ENCODE data around the gene ABCB1. TPM values are rescaled to one million over a fixed set of nuclear protein-coding genes. Genes with fewer than 3 reads are reported as not detected.

The ABCB1 gene
- total and polyA plus RNA-seq, 2 donors (not counting 3 experiments of a cell fraction or from before 2014, with no cell fraction given) = 7.1 to 7.5 TPM

GRCh38 chr7:87648316-87648715 lies 47.6 kb upstream of the ABCB1 start:
- Histone ChIP-seq H3K4me2 (ENCODE audit: insufficient read depth, low read length) (no peak overlapping the region), H4K20me1 (replicated peaks; ENCODE audit: control insufficient read depth, extremely low read depth, insufficient read depth, low read length) (no peaks in the 10 kb centered on the region), H3K27me3 (ENCODE audit: control insufficient read depth in 2 of 2, insufficient read depth in 2 of 2, low read length in 2 of 2) (no peaks in the 10 kb centered on the region), H3K9ac (replicated peaks; ENCODE audit: extremely low read depth, insufficient read depth, low read length) (no peak overlapping the region), H3K4me3 (replicated peaks in 1 of 3; ENCODE audit: insufficient read depth in 1 of 3, low read depth in 1 of 3, low read length in 3 of 3) (no peak overlapping the region), H3K27ac (ENCODE audit: insufficient read depth, low read depth, low read length) (no peak overlapping the region), H2AFZ (ENCODE audit: low read depth, low read length) (no peak overlapping the region), H3K9me3 (replicated peaks; ENCODE audit: control insufficient read depth, insufficient read depth, low read length) (no peaks in the 10 kb centered on the region), H3K79me2 (ENCODE audit: control insufficient read depth, insufficient read depth, low read length) (no peaks in the 10 kb centered on the region), H3K4me1 (ENCODE audit: control insufficient read depth, extremely low read depth, insufficient read depth, low read length) (peaks cover 22% of the 10 kb centered on the region), H3K9me1 (replicated peaks; ENCODE audit: control insufficient read depth, extremely low read depth, insufficient read depth, low read length) (no peaks in the 10 kb centered on the region), H3K36me3 (ENCODE audit: control insufficient read depth in 2 of 2, extremely low read depth in 1 of 2, insufficient read depth in 2 of 2, low read length in 2 of 2) (no peaks in the 10 kb centered on the region)
- dilution Hi-C loops (cut with MboI; ENCODE audit: extremely low pct_ligation_motif_present, low sequenced_read_pairs) (no loop called here), intact Hi-C loops (cut with micrococcal nuclease) (loop anchor here (10.0 kb wide), 1 partner anchor 494 kb away; the partner anchor contains the start of gene DMTF1)
- FAIRE-seq (no peak), DNase-seq (ENCODE audit: low read depth, low spot score) (peak; percentile 36)
- TF ChIP-seq GATA2 (IDR thresholded peaks at IDR 0.05; ENCODE audit: insufficient read depth, insufficient read length, low read depth, low read length) (no peak), POLR2AphosphoS5 (IDR thresholded peaks at IDR 0.05; ENCODE audit: insufficient read depth, low read depth, low read length) (no peak), POLR2A (IDR thresholded peaks at IDR 0.05; ENCODE audit: low read depth, low read length) (no peak), MAX (IDR thresholded peaks at IDR 0.05; ENCODE audit: insufficient read depth, insufficient read length) (no peak)
- ChIA-PET CTCF (no interaction called here), POLR2A (no interaction called here)
- no TSS peak for BruUV-seq (replicated peaks)

GRCh38 chr7:87645446-87645845 lies 44.8 kb upstream of the ABCB1 start:
- Histone ChIP-seq H3K79me2 (ENCODE audit: control insufficient read depth, insufficient read depth, low read length) (no peaks in the 10 kb centered on the region), H3K9ac (replicated peaks; ENCODE audit: extremely low read depth, insufficient read depth, low read length) (no peak overlapping the region), H4K20me1 (replicated peaks; ENCODE audit: control insufficient read depth, extremely low read depth, insufficient read depth, low read length) (no peaks in the 10 kb centered on the region), H3K4me3 (replicated peaks in 1 of 3; ENCODE audit: insufficient read depth in 1 of 3, low read depth in 1 of 3, low read length in 3 of 3) (no peak overlapping the region), H2AFZ (ENCODE audit: low read depth, low read length) (peak overlapping the region; percentile 16), H3K9me3 (replicated peaks; ENCODE audit: control insufficient read depth, insufficient read depth, low read length) (no peaks in the 10 kb centered on the region), H3K4me1 (ENCODE audit: control insufficient read depth, extremely low read depth, insufficient read depth, low read length) (peaks cover 22% of the 10 kb centered on the region), H3K27me3 (ENCODE audit: control insufficient read depth in 2 of 2, insufficient read depth in 2 of 2, low read length in 2 of 2) (no peaks in the 10 kb centered on the region), H3K4me2 (ENCODE audit: insufficient read depth, low read length) (peak overlapping the region; percentile 90), H3K9me1 (replicated peaks; ENCODE audit: control insufficient read depth, extremely low read depth, insufficient read depth, low read length) (no peaks in the 10 kb centered on the region), H3K36me3 (ENCODE audit: control insufficient read depth in 2 of 2, extremely low read depth in 1 of 2, insufficient read depth in 2 of 2, low read length in 2 of 2) (no peaks in the 10 kb centered on the region), H3K27ac (ENCODE audit: insufficient read depth, low read depth, low read length) (peak overlapping the region; percentile 45)
- intact Hi-C loops (cut with micrococcal nuclease) = loop anchor here (1.0 to 10.0 kb wide), 2 partner anchors 67 to 491 kb away; partner anchors contain the start of gene DMTF1
- no peak for FAIRE-seq
- dilution Hi-C loops (cut with MboI; ENCODE audit: extremely low pct_ligation_motif_present, low sequenced_read_pairs) = no loop called here
- BruUV-seq (replicated peaks) = no TSS peak
- CTCF ChIA-PET = interaction anchor here (0.8 to 1.7 kb wide), 9 partner anchors 9 to 241 kb away, joined by 3 to 6 read pairs (median 4); partner anchors contain the start of gene ABCB1
- TF ChIP-seq EZH2 (IDR thresholded peaks at IDR 0.05; ENCODE audit: borderline replicate concordance, low read depth, low read length, severe bottlenecking) = no peak
- TF ChIP-seq FOS (IDR thresholded peaks at IDR 0.05; ENCODE audit: borderline replicate concordance, insufficient read depth, low read length) = peak; percentile 70
- TF ChIP-seq JUN (IDR thresholded peaks at IDR 0.05; ENCODE audit: borderline replicate concordance, insufficient read depth, insufficient read length, low read depth) = peak; percentile 59
- DNase-seq (ENCODE audit: low read depth, low spot score) = peak; percentile 30
- POLR2A ChIA-PET = no interaction called here
